Hepatocyte (in vitro differentiated cells): Measurements from ENCODE around the gene PHOX2A. TPM values are rescaled to one million over a fixed set of nuclear protein-coding genes. Genes with fewer than 3 reads are reported as not detected.

Experiments used
- DNase-seq: peaks from one replicate; pipeline ENCODE4 v3.0.0-alpha.2; 2016; ENCODE audit warnings: low spot score
- H2AFZ ChIP-seq: fragments of 200-600 bp; sonication (generic); 2 replicates; pipeline ENCODE4 v1.6.0; 2016; ENCODE audit warnings: antibody characterized with exemption, mild to moderate bottlenecking
- H3K27ac ChIP-seq: fragments of 200-600 bp; sonication (generic); 2 replicates; pipeline ENCODE4 v1.5.1; 2016; ENCODE audit warnings: mild to moderate bottlenecking
- H3K27me3 ChIP-seq: fragments of 200-600 bp; sonication (generic); 2 replicates; pipeline ENCODE4 v1.6.1; 2016
- H3K36me3 ChIP-seq: fragments of 200-600 bp; sonication (generic); replicated peaks from 2 replicates; pipeline ENCODE4 v1.5.1; 2016; ENCODE audit warnings: low read depth; ENCODE audit not compliant: insufficient read depth
- H3K4me1 ChIP-seq: fragments of 200-600 bp; sonication (generic); 2 replicates; pipeline ENCODE4 v1.5.1; 2016; ENCODE audit warnings: mild to moderate bottlenecking, moderate library complexity; ENCODE audit not compliant: insufficient read depth
- H3K4me2 ChIP-seq: fragments of 200-600 bp; sonication (generic); 2 replicates; pipeline ENCODE4 v1.6.0; 2016
- H3K4me3 ChIP-seq: fragments of 200-600 bp; sonication (generic); 2 replicates; pipeline ENCODE4 v1.5.1; 2016; ENCODE audit warnings: mild to moderate bottlenecking
- H3K79me2 ChIP-seq: fragments of 200-600 bp; sonication (generic); 2 replicates; pipeline ENCODE4 v1.6.0; 2017; ENCODE audit warnings: mild to moderate bottlenecking
- H3K9me2 ChIP-seq: fragments of 200-600 bp; sonication (generic); replicated peaks from 2 replicates; pipeline ENCODE4 v1.6.0; 2017; ENCODE audit warnings: mild to moderate bottlenecking; ENCODE audit not compliant: insufficient read depth
- H3K9me3 ChIP-seq: fragments of 200-600 bp; sonication (generic); 2 replicates; pipeline ENCODE4 v1.5.1; 2016; ENCODE audit warnings: low read depth, mild to moderate bottlenecking
- H4K20me1 ChIP-seq: fragments of 200-600 bp; sonication (generic); 2 replicates; pipeline ENCODE4 v1.6.0; 2016; ENCODE audit warnings: mild to moderate bottlenecking; ENCODE audit not compliant: insufficient read depth, poor library complexity, severe bottlenecking
- CTCF ChIP-seq: fragments of 200-600 bp; sonication (generic); IDR thresholded peaks from 2 replicates; pipeline ENCODE4 v1.5.1; 2016; ENCODE audit warnings: antibody characterized with exemption, mild to moderate bottlenecking; ENCODE audit not compliant: poor library complexity
- EZH2 ChIP-seq: fragments of 200-600 bp; sonication (generic); IDR thresholded peaks from 2 replicates; pipeline ENCODE4 v1.6.1; 2016; ENCODE audit warnings: antibody characterized with exemption, mild to moderate bottlenecking, borderline replicate concordance
- EZH2phosphoT487 ChIP-seq: fragments of 200-600 bp; sonication (generic); IDR thresholded peaks from one replicate; pipeline ENCODE4 v1.6.1; 2018; ENCODE audit warnings: antibody characterized with exemption, mild to moderate bottlenecking, low read depth, moderate library complexity; ENCODE audit not compliant: unreplicated experiment, severe bottlenecking
- WGBS: methylation state at CpG from one replicate; pipeline ENCODE4 v1.1.6; 2016; ENCODE audit warnings: low lambda C conversion rate; ENCODE audit errors: missing lambda C conversion rate; 5-methylcytosine and 5-hydroxymethylcytosine counted together
- polyA plus RNA-seq: library from polyadenylated mRNA; unstranded; fragments of >200 nt; fragmentation: Nextera tagmentation; extraction: Ambion mirVana; gene quantifications from 2 replicates; pipeline ENCODE4 v1.2.1, GENCODE V29; 2016
- total RNA-seq: library from RNA; depleted of rRNA; stranded (reverse); fragments of >200 nt; gene quantifications from 2 replicates; pipeline ENCODE4 v1.2.3, GENCODE V29; 2014

The PHOX2A gene
- total and polyA plus RNA-seq, 2 experiments from 2014 or later, result not detected

DNA sequence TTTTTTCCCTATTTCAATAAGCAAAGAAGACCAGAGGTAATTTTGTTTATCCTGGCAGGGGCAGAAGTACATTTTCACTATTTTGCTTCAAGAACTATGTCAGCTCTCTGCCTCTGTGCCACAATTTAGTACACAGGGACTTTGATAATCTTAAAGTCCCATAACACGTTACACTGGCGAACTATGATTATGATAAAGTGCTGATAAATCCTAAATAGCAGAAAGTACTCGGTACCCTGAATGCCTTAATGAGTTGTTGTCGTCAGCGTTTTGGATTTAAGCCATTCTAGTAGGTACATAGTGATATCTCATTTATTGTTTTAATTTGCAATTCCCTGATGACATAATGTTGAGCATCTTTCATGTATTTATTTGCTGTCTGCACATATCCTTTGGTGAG, 16.6 kb upstream of the PHOX2A start:
- Histone ChIP-seq H3K9me2 (no peaks in the 10 kb centered on the region), H3K4me3 (no peak overlapping the region), H3K4me1 (no peaks in the 10 kb centered on the region), H3K27ac (no peak overlapping the region), H3K27me3 (no peaks in the 10 kb centered on the region), H4K20me1 (no peaks in the 10 kb centered on the region), H2AFZ (no peak overlapping the region), H3K79me2 (no peaks in the 10 kb centered on the region), H3K4me2 (no peak overlapping the region), H3K9me3 (no peaks in the 10 kb centered on the region), H3K36me3 (no peaks in the 10 kb centered on the region)
- no peak for DNase-seq
- 76% methylated on average over 5 of the region's 5 CpGs for WGBS
- TF ChIP-seq EZH2, result no peak
- TF ChIP-seq CTCF, result no peak
- no peak for TF ChIP-seq EZH2phosphoT487

- H3K27ac ChIP-seq, result no peak overlapping the region
- H3K9me2 ChIP-seq, result no peaks in the 10 kb centered on the region
- 84% methylated on average over 2 of the region's 2 CpGs for WGBS
- no peak for DNase-seq
- no peaks in the 10 kb centered on the region for H3K27me3 ChIP-seq
- no peak for TF ChIP-seq EZH2
- TF ChIP-seq EZH2phosphoT487, result no peak
- no peak for TF ChIP-seq CTCF
- H3K9me3 ChIP-seq, result no peaks in the 10 kb centered on the region
- no peak overlapping the region for H3K4me3 ChIP-seq
- no peaks in the 10 kb centered on the region for H4K20me1 ChIP-seq
- no peak overlapping the region for H2AFZ ChIP-seq
- H3K4me1 ChIP-seq, result no peaks in the 10 kb centered on the region
- no peaks in the 10 kb centered on the region for H3K79me2 ChIP-seq
- no peak overlapping the region for H3K4me2 ChIP-seq
- H3K36me3 ChIP-seq, result no peaks in the 10 kb centered on the region
These were observed 15.5 kb upstream of the PHOX2A start for GRCh38 chr11:72259490-72259889.

- no peaks in the 10 kb centered on the region for H3K27me3 ChIP-seq
- H3K4me3 ChIP-seq, result no peak overlapping the region
- H3K79me2 ChIP-seq, result no peaks in the 10 kb centered on the region
- no peak for TF ChIP-seq EZH2phosphoT487
- no peak for TF ChIP-seq CTCF
- TF ChIP-seq EZH2, result no peak
- H4K20me1 ChIP-seq, result no peaks in the 10 kb centered on the region
- no peaks in the 10 kb centered on the region for H3K4me1 ChIP-seq
- H3K9me3 ChIP-seq, result no peaks in the 10 kb centered on the region
- 85% methylated on average over 2 of the region's 2 CpGs for WGBS
- no peak overlapping the region for H3K4me2 ChIP-seq
- no peak overlapping the region for H3K27ac ChIP-seq
- H3K9me2 ChIP-seq, result no peaks in the 10 kb centered on the region
- no peak overlapping the region for H2AFZ ChIP-seq
- H3K36me3 ChIP-seq, result no peaks in the 10 kb centered on the region
- no peak for DNase-seq
These were observed 13.6 kb upstream of the PHOX2A start for GRCh38 chr11:72257570-72257969.

DNA sequence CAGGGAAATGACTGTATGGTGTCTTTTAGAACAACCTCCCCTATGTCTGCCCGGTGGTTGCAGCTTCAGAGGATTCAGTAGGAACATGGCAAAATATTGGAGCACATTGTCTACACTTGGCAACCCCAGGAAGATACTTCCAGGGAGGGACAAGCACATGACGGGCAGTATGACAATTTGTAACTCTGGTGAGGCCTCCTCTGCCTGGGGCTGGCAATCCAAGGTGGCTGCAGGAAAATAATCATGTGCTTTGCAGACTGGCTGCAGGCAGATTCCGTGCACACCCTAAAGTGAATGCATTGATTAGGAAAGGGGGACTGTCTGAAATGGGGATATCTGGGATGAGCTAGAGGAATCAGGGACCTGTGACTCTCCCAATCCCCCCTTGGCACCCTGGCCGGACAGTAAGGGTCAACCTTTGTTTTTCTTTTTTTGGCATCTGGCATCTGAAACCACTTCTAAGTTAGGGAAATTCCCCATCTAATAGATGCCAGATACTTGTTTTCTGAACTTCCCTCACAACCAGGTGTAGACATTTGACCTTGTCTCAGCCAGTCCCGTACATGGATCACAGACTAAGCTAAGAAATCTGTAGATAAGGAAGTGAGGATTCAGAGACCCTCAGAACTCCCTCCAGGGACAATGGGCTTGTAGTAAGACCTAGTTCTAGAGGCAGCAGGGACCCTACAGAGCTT, 10.5 kb upstream of the PHOX2A start:
- H3K27ac ChIP-seq, result no peak overlapping the region
- no peaks in the 10 kb centered on the region for H3K4me1 ChIP-seq
- 79% methylated on average over 5 of the region's 5 CpGs for WGBS
- H4K20me1 ChIP-seq, result no peaks in the 10 kb centered on the region
- H2AFZ ChIP-seq, result no peak overlapping the region
- no peaks in the 10 kb centered on the region for H3K27me3 ChIP-seq
- H3K36me3 ChIP-seq, result no peaks in the 10 kb centered on the region
- H3K4me2 ChIP-seq, result no peak overlapping the region
- no peak overlapping the region for H3K4me3 ChIP-seq
- no peak for DNase-seq
- no peaks in the 10 kb centered on the region for H3K9me3 ChIP-seq
- TF ChIP-seq EZH2 (no peak), CTCF (no peak), EZH2phosphoT487 (no peak)
- no peaks in the 10 kb centered on the region for H3K9me2 ChIP-seq
- no peaks in the 10 kb centered on the region for H3K79me2 ChIP-seq
